Neural crest cell (in vitro differentiated cells): Measurements from ENCODE around the gene NOTCH3. TPM values are rescaled to one million over a fixed set of nuclear protein-coding genes. Genes with fewer than 3 reads are reported as not detected.

Source experiments
- DNase-seq: peaks from one replicate; pipeline ENCODE4 v3.0.0; 2021; ENCODE audit warnings: low read depth, mixed read lengths, low spot score
- H3K27ac Mint-ChIP-seq: one replicate; pipeline ENCODE4 v1.8.0; 2021; ENCODE audit warnings: mild to moderate bottlenecking, mixed read lengths; ENCODE audit not compliant: unreplicated experiment
- H3K27me3 Mint-ChIP-seq: 2 replicates; pipeline ENCODE4 v1.8.0; 2021; ENCODE audit warnings: low read depth, mild to moderate bottlenecking, mixed read lengths
- H3K36me3 Mint-ChIP-seq: 2 replicates; pipeline ENCODE4 v1.8.0; 2021; ENCODE audit warnings: low read depth, mild to moderate bottlenecking, mixed read lengths
- H3K4me1 Mint-ChIP-seq: 2 replicates; pipeline ENCODE4 v1.8.0; 2021; ENCODE audit warnings: mixed read lengths
- H3K4me3 Mint-ChIP-seq: one replicate; pipeline ENCODE4 v1.8.0; 2021; ENCODE audit warnings: mild to moderate bottlenecking, mixed read lengths
- H3K9me3 Mint-ChIP-seq: 2 replicates; pipeline ENCODE4 v1.8.0; 2021; ENCODE audit warnings: mixed read lengths
- microRNA-seq: library from miRNA; unstranded; fragments of <30 nt; microRNA quantifications from one replicate; pipeline ENCODE4, GENCODE V29; 2020
- total RNA-seq: library from RNA; stranded (reverse); gene quantifications from 2 replicates; pipeline ENCODE4 v1.2.1, GENCODE V29; 2021
- TF ChIP-seq, protein P1 (sequence below): fragments of 200-600 bp; sonication (generic); conservative IDR thresholded peaks from 2 replicates; pipeline ENCODE4 v1.5.0; 2021; ENCODE audit warnings: antibody characterized with exemption, mild to moderate bottlenecking

Gene NOTCH3
- total RNA-seq, 1 donor from 2014 or later, result 127 TPM

DNA sequence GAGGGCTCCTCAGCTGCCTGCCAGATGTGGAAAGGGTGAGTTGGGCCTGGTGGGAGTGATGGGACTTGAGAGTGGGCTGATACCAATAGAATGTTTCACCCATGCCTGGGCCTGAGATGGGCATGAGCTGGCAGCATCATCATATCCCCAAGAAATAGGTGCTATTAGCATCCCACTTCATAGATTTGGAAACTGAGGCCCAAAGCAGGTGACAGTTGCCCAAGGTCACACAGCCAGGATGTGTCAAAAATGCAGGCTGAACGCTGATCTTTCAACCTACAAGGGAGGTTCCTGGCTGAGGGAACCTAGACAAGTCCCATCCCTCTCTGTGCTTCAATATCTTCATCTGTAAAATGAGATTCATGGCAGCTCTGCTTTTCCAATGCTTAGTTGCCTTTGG lies 89.0 kb downstream of the NOTCH3 start:
- Mint-ChIP-seq H3K27ac (no peak overlapping the region), H3K36me3 (peaks cover 12% of the 10 kb centered on the region), H3K4me3 (peak overlapping the region; percentile 66), H3K4me1 (peaks cover 12% of the 10 kb centered on the region), H3K9me3 (no peaks in the 10 kb centered on the region), H3K27me3 (no peaks in the 10 kb centered on the region)
- DNase-seq, result no peak
- TF ChIP-seq, protein P1, sequence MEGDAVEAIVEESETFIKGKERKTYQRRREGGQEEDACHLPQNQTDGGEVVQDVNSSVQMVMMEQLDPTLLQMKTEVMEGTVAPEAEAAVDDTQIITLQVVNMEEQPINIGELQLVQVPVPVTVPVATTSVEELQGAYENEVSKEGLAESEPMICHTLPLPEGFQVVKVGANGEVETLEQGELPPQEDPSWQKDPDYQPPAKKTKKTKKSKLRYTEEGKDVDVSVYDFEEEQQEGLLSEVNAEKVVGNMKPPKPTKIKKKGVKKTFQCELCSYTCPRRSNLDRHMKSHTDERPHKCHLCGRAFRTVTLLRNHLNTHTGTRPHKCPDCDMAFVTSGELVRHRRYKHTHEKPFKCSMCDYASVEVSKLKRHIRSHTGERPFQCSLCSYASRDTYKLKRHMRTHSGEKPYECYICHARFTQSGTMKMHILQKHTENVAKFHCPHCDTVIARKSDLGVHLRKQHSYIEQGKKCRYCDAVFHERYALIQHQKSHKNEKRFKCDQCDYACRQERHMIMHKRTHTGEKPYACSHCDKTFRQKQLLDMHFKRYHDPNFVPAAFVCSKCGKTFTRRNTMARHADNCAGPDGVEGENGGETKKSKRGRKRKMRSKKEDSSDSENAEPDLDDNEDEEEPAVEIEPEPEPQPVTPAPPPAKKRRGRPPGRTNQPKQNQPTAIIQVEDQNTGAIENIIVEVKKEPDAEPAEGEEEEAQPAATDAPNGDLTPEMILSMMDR, result no peak

DNA sequence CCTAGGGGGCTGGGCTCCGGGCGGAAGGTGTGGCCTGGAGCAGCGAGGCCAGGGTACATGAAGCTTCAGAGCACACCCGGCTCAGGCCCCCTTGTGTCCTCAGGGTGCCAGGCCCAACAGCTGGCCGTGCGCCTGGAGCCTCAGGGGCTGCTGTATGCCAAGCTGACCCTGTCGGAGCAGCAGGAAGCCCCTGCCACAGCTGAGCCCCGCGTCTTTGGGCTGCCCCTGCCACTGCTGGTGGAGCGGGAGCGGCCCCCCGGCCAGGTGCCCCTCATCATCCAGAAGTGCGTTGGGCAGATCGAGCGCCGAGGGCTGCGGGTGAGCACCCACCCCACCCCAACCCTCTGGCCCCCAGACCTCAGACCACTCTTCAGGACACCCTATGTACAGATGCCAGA lies 90.4 kb downstream of the NOTCH3 start:
- peak overlapping the region; percentile 67 for H3K4me3 Mint-ChIP-seq
- H3K9me3 Mint-ChIP-seq, result no peaks in the 10 kb centered on the region
- no peak for DNase-seq
- H3K27ac Mint-ChIP-seq, result no peak overlapping the region
- peaks cover 12% of the 10 kb centered on the region for H3K36me3 Mint-ChIP-seq
- peaks cover 15% of the 10 kb centered on the region for H3K4me1 Mint-ChIP-seq
- H3K27me3 Mint-ChIP-seq, result no peaks in the 10 kb centered on the region
- TF ChIP-seq, protein P1, result no peak

DNA sequence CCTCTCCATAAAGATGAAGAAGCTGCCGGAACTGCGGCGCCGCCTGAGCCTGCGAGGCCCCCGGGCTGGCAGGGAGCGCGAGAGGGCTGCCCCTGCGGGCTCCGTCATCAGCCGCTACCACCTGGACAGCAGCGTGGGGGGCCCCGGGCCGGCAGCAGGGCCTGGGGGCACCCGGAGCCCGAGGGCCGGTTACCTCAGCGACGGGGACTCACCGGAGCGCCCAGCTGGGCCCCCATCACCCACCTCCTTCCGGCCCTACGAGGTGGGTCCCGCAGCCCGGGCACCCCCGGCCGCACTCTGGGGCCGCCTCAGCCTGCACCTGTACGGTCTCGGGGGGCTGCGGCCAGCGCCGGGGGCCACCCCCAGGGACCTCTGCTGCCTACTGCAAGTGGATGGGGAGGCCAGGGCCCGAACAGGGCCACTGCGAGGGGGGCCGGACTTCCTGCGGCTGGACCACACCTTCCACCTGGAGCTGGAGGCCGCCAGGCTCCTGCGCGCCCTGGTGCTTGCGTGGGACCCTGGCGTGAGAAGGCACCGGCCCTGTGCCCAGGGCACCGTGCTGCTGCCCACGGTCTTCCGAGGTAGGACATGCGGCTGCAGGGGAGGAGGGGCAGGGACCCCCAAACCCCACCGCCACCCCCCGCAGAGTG lies 90.9 kb downstream of the NOTCH3 start:
- TF ChIP-seq, protein P1, result no peak
- Mint-ChIP-seq H3K27me3 (no peaks in the 10 kb centered on the region), H3K4me1 (peaks cover 15% of the 10 kb centered on the region), H3K36me3 (peaks cover 12% of the 10 kb centered on the region), H3K27ac (no peak overlapping the region), H3K9me3 (no peaks in the 10 kb centered on the region), H3K4me3 (no peak overlapping the region)
- DNase-seq, result no peak

Small RNAs within 50 kb of the gene (microRNA-seq; reads per million reads assigned to microRNA genes)
- 11.8 reads per million, percentile 23 among the genes with 10 or more reads in this experiment for gene MIR6795

Other genes starting within 250 kb of the NOTCH3 start
- gene SLC1A6, start 221.1 kb downstream of the NOTCH3 start, total RNA-seq, result 7.0 and 8.2 TPM in 2 replicates
- not detected in 2 replicates for gene CASP14, start 151.5 kb downstream of the NOTCH3 start, total RNA-seq
- not detected in 2 replicates for gene OR1I1, start 118.8 kb downstream of the NOTCH3 start, total RNA-seq
- gene SYDE1, start 93.6 kb downstream of the NOTCH3 start, total RNA-seq, result 23.8 and 24.7 TPM in 2 replicates
- gene EPHX3, start 31.5 kb upstream of the NOTCH3 start, total RNA-seq, result 1.0 and 1.1 TPM in 2 replicates
- gene BRD4, start 131.5 kb upstream of the NOTCH3 start, total RNA-seq, result 152 and 158 TPM in 2 replicates
- gene AKAP8, start 178.8 kb upstream of the NOTCH3 start, total RNA-seq, result 41.3 and 43.1 TPM in 2 replicates
- 154 and 163 TPM in 2 replicates for gene AKAP8L, start 218.0 kb upstream of the NOTCH3 start, total RNA-seq
- 77.1 and 80.2 TPM in 2 replicates for gene WIZ, start 249.0 kb upstream of the NOTCH3 start, total RNA-seq